Prostate gland (tissue), 2 donors: Measurements from ENCODE around the gene KIAA0513. TPM values are rescaled to one million over a fixed set of nuclear protein-coding genes. Genes with fewer than 3 reads are reported as not detected.

Experiments used
- DNase-seq: peaks from one replicate; pipeline ENCODE4 v3.0.0-alpha.2; 2019; ENCODE audit warnings: low spot score
- H3K27ac ChIP-seq, 2 donors: fragments of 200-600 bp; sonication (generic); 2 replicates each; pipeline ENCODE4 v1.5.1; 2017 to 2019
- H3K27me3 ChIP-seq: fragments of 200-600 bp; sonication (generic); replicated peaks from 2 replicates; pipeline ENCODE4 v1.5.1; 2019; ENCODE audit not compliant: insufficient read depth
- H3K36me3 ChIP-seq, 2 donors: fragments of 200-600 bp; sonication (generic); 1 replicate in 1 of 2; 2 replicates in 1 of 2; pipeline versions ENCODE4 v1.5.1 to v1.8.1; 2017 to 2019
- H3K4me1 ChIP-seq: fragments of 200-600 bp; sonication (generic); replicated peaks from 2 replicates; pipeline ENCODE4 v1.5.1; 2019
- H3K4me3 ChIP-seq, 2 donors: fragments of 200-600 bp; sonication (generic); 2 replicates each; pipeline ENCODE4 v1.5.1; 2017 to 2019
- H3K9me3 ChIP-seq: fragments of 200-600 bp; sonication (generic); 2 replicates; pipeline ENCODE4 v1.5.1; 2017
- POLR2A ChIP-seq: fragments of 450-650 bp; IDR thresholded peaks from one replicate; pipeline ENCODE4 v1.6.1; 2016; ENCODE audit warnings: antibody characterized with exemption, mild to moderate bottlenecking
- POLR2AphosphoS5 ChIP-seq: sonication (generic); formaldehyde crosslinking; IDR thresholded peaks from one replicate; pipeline ENCODE4 v1.6.1; 2017; ENCODE audit warnings: antibody characterized with exemption
- WGBS: methylation state at CpG from one replicate; pipeline ENCODE4 v1.1.5; 2018; 5-methylcytosine and 5-hydroxymethylcytosine counted together
- intact Hi-C: fragments of 100-400 bp; cut with DNase I; formaldehyde crosslinking; loops from one replicate; pipeline ENCODE4 v1.14.2; 2022
- total RNA-seq, 2 donors: library from RNA; depleted of rRNA; stranded (reverse); fragments of >200 nt; gene quantifications; one replicate each; pipeline ENCODE4 v1.1.0, GENCODE V29; 2016
- TF ChIP-seq, protein P1 (sequence below), 4 experiments: fragments of 200-600 bp in 2 of 4; fragments of 450-650 bp in 2 of 4; sonication (generic) in 2 of 4; IDR thresholded peaks; 1 replicate in 3 of 4; 2 replicates in 1 of 4; pipeline ENCODE4 v1.5.1; 2016 to 2019; ENCODE audit warnings: antibody characterized with exemption in 4 of 4, mild to moderate bottlenecking in 2 of 4, moderate library complexity in 2 of 4

The KIAA0513 gene
- total RNA-seq, 2 donors from 2014 or later, result 14.4 to 29.4 TPM

DNA sequence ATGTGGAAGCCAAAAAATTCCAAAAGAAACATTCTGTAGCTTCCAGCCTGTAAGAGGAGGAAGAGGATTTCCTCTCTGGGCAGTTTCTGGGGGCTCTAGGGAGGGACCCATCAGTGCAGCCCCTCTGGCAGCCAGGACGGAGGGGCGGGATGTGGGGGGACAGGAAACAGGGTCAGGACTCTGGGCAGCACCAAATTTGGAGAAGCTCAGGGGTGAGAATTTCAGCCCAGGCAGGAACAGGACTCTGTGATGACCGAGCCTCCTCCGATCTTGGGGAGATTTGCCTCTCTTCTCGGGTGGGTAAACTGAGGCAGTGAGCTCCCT lies 103.1 kb downstream of the KIAA0513 start:
- Histone ChIP-seq H3K4me1 (no peaks in the 10 kb centered on the region), H3K27ac (peak overlapping the region; percentile 37 to 60), H3K27me3 (no peaks in the 10 kb centered on the region), H3K36me3 (no peaks in the 10 kb centered on the region), H3K9me3 (no peaks in the 10 kb centered on the region), H3K4me3 (no peak overlapping the region)
- WGBS, result 64% methylated on average over 5 of the region's 5 CpGs
- intact Hi-C loops, result no loop called here
- no peak for DNase-seq
- TF ChIP-seq POLR2AphosphoS5 (no peak), POLR2A (no peak)
- TF ChIP-seq, protein P1, sequence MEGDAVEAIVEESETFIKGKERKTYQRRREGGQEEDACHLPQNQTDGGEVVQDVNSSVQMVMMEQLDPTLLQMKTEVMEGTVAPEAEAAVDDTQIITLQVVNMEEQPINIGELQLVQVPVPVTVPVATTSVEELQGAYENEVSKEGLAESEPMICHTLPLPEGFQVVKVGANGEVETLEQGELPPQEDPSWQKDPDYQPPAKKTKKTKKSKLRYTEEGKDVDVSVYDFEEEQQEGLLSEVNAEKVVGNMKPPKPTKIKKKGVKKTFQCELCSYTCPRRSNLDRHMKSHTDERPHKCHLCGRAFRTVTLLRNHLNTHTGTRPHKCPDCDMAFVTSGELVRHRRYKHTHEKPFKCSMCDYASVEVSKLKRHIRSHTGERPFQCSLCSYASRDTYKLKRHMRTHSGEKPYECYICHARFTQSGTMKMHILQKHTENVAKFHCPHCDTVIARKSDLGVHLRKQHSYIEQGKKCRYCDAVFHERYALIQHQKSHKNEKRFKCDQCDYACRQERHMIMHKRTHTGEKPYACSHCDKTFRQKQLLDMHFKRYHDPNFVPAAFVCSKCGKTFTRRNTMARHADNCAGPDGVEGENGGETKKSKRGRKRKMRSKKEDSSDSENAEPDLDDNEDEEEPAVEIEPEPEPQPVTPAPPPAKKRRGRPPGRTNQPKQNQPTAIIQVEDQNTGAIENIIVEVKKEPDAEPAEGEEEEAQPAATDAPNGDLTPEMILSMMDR (IDR thresholded peaks at IDR 0.05), result no peak

DNA sequence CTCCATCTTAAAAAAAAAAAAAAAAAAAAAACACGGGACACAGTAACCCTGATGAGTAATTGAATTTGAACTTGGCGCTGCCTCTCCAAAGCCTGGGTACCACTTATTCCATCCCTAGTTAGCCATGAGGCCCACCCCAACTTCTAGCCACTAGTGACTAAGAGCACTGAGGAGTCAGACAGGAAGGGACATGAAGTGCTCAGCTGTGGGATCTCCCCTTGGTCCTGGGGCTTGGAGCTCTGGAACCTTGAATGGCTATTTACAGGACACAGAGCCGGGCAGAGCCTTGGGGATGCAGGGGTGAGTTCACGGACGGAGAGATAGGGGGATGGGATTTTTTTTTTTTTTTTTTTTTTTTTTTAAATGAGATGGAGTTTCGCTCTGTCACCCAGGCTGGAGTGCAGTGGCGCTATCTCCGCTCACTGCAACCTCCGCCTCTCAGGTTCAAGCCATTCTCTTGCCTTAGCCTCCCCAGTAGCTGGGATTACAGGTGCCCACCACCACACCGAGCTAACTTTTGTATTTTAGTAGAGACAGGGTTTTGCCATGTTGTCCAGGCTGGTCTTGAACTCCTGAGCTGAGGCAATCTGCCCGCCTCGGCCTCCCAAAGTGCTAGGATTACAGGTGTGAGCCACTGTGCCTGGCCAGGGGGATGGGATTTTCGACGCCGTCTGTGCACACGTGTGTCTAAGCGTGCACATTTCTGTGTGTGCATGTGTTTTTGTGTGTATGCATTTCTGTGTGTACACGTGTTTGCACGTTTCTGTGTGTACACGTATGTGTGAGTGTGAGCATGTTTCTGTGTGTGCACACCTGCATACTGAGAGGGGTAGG lies 105.1 kb downstream of the KIAA0513 start:
- 93% methylated on average over 20 of the region's 20 CpGs for WGBS
- H3K4me1 ChIP-seq, result peaks cover 5% of the 10 kb centered on the region

DNA sequence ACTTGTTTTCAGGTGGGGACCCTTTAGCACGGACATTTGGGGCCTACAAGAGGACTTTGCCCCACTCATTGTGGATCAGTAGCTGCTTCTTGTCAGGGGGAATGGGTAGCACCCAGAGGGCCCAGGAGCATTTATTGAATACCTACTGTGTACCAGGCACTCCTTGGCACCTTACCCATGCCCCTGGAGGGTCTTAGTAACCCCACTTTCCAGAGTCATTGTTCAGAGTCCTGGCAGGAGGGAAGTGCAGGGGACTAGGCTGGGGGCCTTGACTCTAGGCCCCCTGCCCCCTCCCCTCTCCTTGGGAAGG lies 105.7 kb downstream of the KIAA0513 start:
- Histone ChIP-seq H3K27me3 (no peaks in the 10 kb centered on the region), H3K36me3 (no peaks in the 10 kb centered on the region), H3K4me1 (peaks cover 5% of the 10 kb centered on the region), H3K27ac (no peak overlapping the region), H3K4me3 (no peak overlapping the region), H3K9me3 (no peaks in the 10 kb centered on the region)
- TF ChIP-seq POLR2A (no peak), POLR2AphosphoS5 (no peak)
- DNase-seq, result no peak
- 100% methylated on average over 1 of the region's 1 CpG for WGBS
- intact Hi-C loops, result no loop called here

More for the DNA sequence above, 105.1 kb downstream of the KIAA0513 start:
- no peaks in the 10 kb centered on the region for H3K27me3 ChIP-seq
- no peak for DNase-seq
- no peaks in the 10 kb centered on the region for H3K36me3 ChIP-seq
- H3K27ac ChIP-seq, result no peak overlapping the region
- intact Hi-C loops, result no loop called here
- H3K4me3 ChIP-seq, result no peak overlapping the region
- TF ChIP-seq, protein P1 (IDR thresholded peaks at IDR 0.05), result no peak
- TF ChIP-seq POLR2A, result no peak
- no peak for TF ChIP-seq POLR2AphosphoS5
- H3K9me3 ChIP-seq, result no peaks in the 10 kb centered on the region

DNA sequence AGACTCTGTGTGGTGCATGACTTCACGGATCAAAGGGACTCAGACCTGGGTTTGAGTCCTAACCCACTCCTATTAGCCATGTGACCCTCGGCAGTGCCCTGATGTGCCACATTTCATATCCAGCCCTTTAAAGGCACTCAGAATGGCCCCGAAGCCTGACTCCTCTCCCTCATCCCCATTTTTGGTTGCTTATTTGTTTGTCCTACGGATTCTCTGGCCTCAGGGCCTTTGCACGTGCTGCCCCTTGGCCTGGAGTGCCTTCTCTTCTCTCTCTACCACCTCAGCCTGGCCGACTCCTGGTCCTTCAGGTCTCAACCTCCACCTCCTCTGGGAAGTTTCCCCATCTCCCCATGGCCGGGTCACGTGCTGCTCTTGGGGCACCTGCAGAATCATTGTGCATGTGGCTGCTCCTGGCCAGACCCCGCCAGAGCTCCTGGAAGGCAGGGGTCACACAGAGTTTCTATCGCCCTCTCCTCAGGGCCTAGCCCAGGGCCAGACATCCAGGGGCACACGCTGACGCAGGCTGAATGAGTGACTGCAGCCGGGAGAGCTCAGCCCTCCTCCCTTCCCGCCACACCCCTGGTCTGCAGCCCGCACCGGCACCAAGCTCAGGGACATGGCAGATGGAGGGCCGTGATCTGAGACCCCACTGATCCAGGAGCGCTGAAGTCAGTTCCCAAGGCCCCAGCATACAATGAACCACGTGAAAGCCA lies 106.6 kb downstream of the KIAA0513 start:
- Histone ChIP-seq H3K9me3 (no peaks in the 10 kb centered on the region), H3K36me3 (no peaks in the 10 kb centered on the region), H3K4me3 (no peak overlapping the region), H3K27me3 (no peaks in the 10 kb centered on the region), H3K27ac (no peak overlapping the region), H3K4me1 (peaks cover 5% of the 10 kb centered on the region)
- no peak for DNase-seq
- 94% methylated on average over 16 of the region's 19 CpGs for WGBS
- TF ChIP-seq, protein P1 (IDR thresholded peaks at IDR 0.05), result no peak
- TF ChIP-seq POLR2AphosphoS5 (no peak), POLR2A (no peak)
- intact Hi-C loops, result no loop called here

DNA sequence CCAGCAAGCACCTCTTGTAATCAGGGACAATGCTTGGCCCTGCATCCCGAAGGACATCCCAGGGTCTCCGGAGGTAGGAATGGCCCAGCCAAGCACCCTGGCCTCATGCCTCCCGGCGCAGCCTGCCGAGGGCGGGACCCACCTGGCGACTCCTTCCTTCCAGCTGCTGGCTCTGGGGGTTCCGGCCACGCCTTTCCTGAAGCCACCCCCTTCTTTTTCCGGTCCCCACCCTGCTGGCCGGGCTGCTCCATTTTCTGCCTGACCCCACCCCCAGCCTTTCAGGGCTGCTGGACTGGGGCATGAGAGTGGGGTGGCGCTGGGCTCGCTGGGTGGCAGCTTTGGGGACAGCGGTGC lies 107.2 kb downstream of the KIAA0513 start:
- Histone ChIP-seq H3K27ac (no peak overlapping the region), H3K4me3 (no peak overlapping the region), H3K27me3 (no peaks in the 10 kb centered on the region), H3K9me3 (no peaks in the 10 kb centered on the region), H3K36me3 (no peaks in the 10 kb centered on the region), H3K4me1 (peaks cover 5% of the 10 kb centered on the region)
- no peak for DNase-seq
- TF ChIP-seq, protein P1 (IDR thresholded peaks at IDR 0.05), result no peak
- TF ChIP-seq POLR2AphosphoS5 (no peak), POLR2A (no peak)
- intact Hi-C loops, result loop anchor here (5.0 kb wide), 1 partner anchor 73 kb away; no protein-coding TSS in a partner anchor
- WGBS, result 73% methylated on average over 14 of the region's 14 CpGs
